ENCODE data around the gene FOXF1.

FOXF1 gene

GRCh38 chr16:86508947-86509758 lies 1.2 kb upstream of the FOXF1 start:
- POLR2A ChIA-PET = no interaction called here
- peaks cover 0 to 36% (median 21%) of the 10 kb centered on the region in 4 experiments for H3K4me1 ChIP-seq (ENCODE audit: control extremely low read depth in 1 of 4, control insufficient read depth in 4 of 4, insufficient read depth in 4 of 4, low read length in 3 of 4)
- peak; percentile 47 to 74 (median 63) for DNase-seq
- H3K36me3 ChIP-seq (ENCODE audit: control insufficient read depth in 4 of 4, insufficient read depth in 4 of 4, low read length in 3 of 4) = no peaks in the 10 kb centered on the region
- H3K27me3 ChIP-seq (replicated peaks in 2 of 5; ENCODE audit: control insufficient read depth in 4 of 5, insufficient read depth in 5 of 5, low read length in 4 of 5) = peaks cover 0 to 98% (median 61%) of the 10 kb centered on the region in 5 experiments
- peaks cover 0 to 4% (median 0%) of the 10 kb centered on the region in 5 experiments for H3K9me3 ChIP-seq (ENCODE audit: control extremely low read depth in 1 of 5, control insufficient read depth in 4 of 5, insufficient read depth in 2 of 5, low read depth in 1 of 5, low read length in 4 of 5)
- CTCF ChIA-PET = interaction anchor here (1.4 kb wide), 1 partner anchor 8 kb away, joined by 4 read pairs; no protein-coding TSS in a partner anchor
- H3K4me3 ChIP-seq (ENCODE audit: control insufficient read depth in 1 of 7, extremely low read depth in 1 of 7, insufficient read depth in 4 of 7, low read depth in 2 of 7, low read length in 6 of 7) = peak overlapping the region; percentile 41 to 76 (median 58)
- H3K27ac ChIP-seq (ENCODE audit: insufficient read depth in 1 of 2, low read depth in 1 of 2, low read length in 2 of 2, poor library complexity in 1 of 2, severe bottlenecking in 2 of 2) = no peak overlapping the region
- WGBS (ENCODE audit: insufficient coverage) = 1% methylated on average over 69 of the region's 79 CpGs

GRCh38 chr16:86509759-86510464 lies 415 bp upstream of the FOXF1 start:
- Histone ChIP-seq H3K9me3 (ENCODE audit: control extremely low read depth in 1 of 5, control insufficient read depth in 4 of 5, insufficient read depth in 2 of 5, low read depth in 1 of 5, low read length in 4 of 5) (peaks cover 0 to 4% (median 0%) of the 10 kb centered on the region in 5 experiments), H3K27me3 (replicated peaks in 2 of 5; ENCODE audit: control insufficient read depth in 4 of 5, insufficient read depth in 5 of 5, low read length in 4 of 5) (peaks cover 2 to 98% (median 53%) of the 10 kb centered on the region in 5 experiments), H3K36me3 (ENCODE audit: control insufficient read depth in 4 of 4, insufficient read depth in 4 of 4, low read length in 3 of 4) (no peaks in the 10 kb centered on the region), H3K27ac (ENCODE audit: insufficient read depth in 1 of 2, low read depth in 1 of 2, low read length in 2 of 2, poor library complexity in 1 of 2, severe bottlenecking in 2 of 2) (no peak overlapping the region), H3K4me3 (ENCODE audit: control insufficient read depth in 1 of 7, extremely low read depth in 1 of 7, insufficient read depth in 4 of 7, low read depth in 2 of 7, low read length in 6 of 7) (peak overlapping the region; percentile 41 to 76 (median 58)), H3K4me1 (ENCODE audit: control extremely low read depth in 1 of 4, control insufficient read depth in 4 of 4, insufficient read depth in 4 of 4, low read length in 3 of 4) (peaks cover 0 to 36% (median 21%) of the 10 kb centered on the region in 4 experiments)
- ChIA-PET CTCF (no interaction called here), POLR2A (no interaction called here)
- peak in 1 of 3 donors; percentile 40 for DNase-seq
- under 1% methylated on average over 59 of the region's 84 CpGs for WGBS (ENCODE audit: insufficient coverage)

- ChIA-PET POLR2A (no interaction called here), CTCF (interaction anchor here (0.7 kb wide), 1 partner anchor 9 kb away, joined by 3 read pairs; no protein-coding TSS in a partner anchor)
- H3K27me3 ChIP-seq (replicated peaks in 2 of 5; ENCODE audit: control insufficient read depth in 4 of 5, insufficient read depth in 5 of 5, low read length in 4 of 5) = peaks cover 3 to 98% (median 58%) of the 10 kb centered on the region in 5 experiments
- no peaks in the 10 kb centered on the region for H3K36me3 ChIP-seq (ENCODE audit: control insufficient read depth in 4 of 4, insufficient read depth in 4 of 4, low read length in 3 of 4)
- no peak overlapping the region for H3K27ac ChIP-seq (ENCODE audit: insufficient read depth in 1 of 2, low read depth in 1 of 2, low read length in 2 of 2, poor library complexity in 1 of 2, severe bottlenecking in 2 of 2)
- H3K9me3 ChIP-seq (ENCODE audit: control extremely low read depth in 1 of 5, control insufficient read depth in 4 of 5, insufficient read depth in 2 of 5, low read depth in 1 of 5, low read length in 4 of 5) = peaks cover 0 to 4% (median 0%) of the 10 kb centered on the region in 5 experiments
- H3K4me1 ChIP-seq (ENCODE audit: control extremely low read depth in 1 of 4, control insufficient read depth in 4 of 4, insufficient read depth in 4 of 4, low read length in 3 of 4) = peaks cover 0 to 32% (median 18%) of the 10 kb centered on the region in 4 experiments
- no peak for DNase-seq
- no peak overlapping the region for H3K4me3 ChIP-seq (ENCODE audit: control insufficient read depth in 1 of 7, extremely low read depth in 1 of 7, insufficient read depth in 4 of 7, low read depth in 2 of 7, low read length in 6 of 7)
- 22% methylated on average over 27 of the region's 44 CpGs for WGBS (ENCODE audit: insufficient coverage)
Observed at GRCh38 chr16:86511317-86512161, 1.2 kb downstream of the FOXF1 start.

- H3K27ac ChIP-seq (ENCODE audit: insufficient read depth in 1 of 2, low read depth in 1 of 2, low read length in 2 of 2, poor library complexity in 1 of 2, severe bottlenecking in 2 of 2) = no peak overlapping the region
- CTCF ChIA-PET = interaction anchor here (0.7 kb wide), 1 partner anchor 8 kb away, joined by 3 read pairs; no protein-coding TSS in a partner anchor
- peaks cover 3 to 98% (median 54%) of the 10 kb centered on the region in 5 experiments for H3K27me3 ChIP-seq (replicated peaks in 2 of 5; ENCODE audit: control insufficient read depth in 4 of 5, insufficient read depth in 5 of 5, low read length in 4 of 5)
- DNase-seq = no peak
- no peaks in the 10 kb centered on the region for H3K36me3 ChIP-seq (ENCODE audit: control insufficient read depth in 4 of 4, insufficient read depth in 4 of 4, low read length in 3 of 4)
- POLR2A ChIA-PET = interaction anchor here (0.5 kb wide), 1 partner anchor 657 kb away, joined by 4 read pairs; no protein-coding TSS in a partner anchor
- H3K4me1 ChIP-seq (ENCODE audit: control extremely low read depth in 1 of 4, control insufficient read depth in 4 of 4, insufficient read depth in 4 of 4, low read length in 3 of 4) = peaks cover 0 to 32% (median 18%) of the 10 kb centered on the region in 4 experiments
- peaks cover 0 to 4% (median 0%) of the 10 kb centered on the region in 5 experiments for H3K9me3 ChIP-seq (ENCODE audit: control extremely low read depth in 1 of 5, control insufficient read depth in 4 of 5, insufficient read depth in 2 of 5, low read depth in 1 of 5, low read length in 4 of 5)
- H3K4me3 ChIP-seq (ENCODE audit: control insufficient read depth in 1 of 7, extremely low read depth in 1 of 7, insufficient read depth in 4 of 7, low read depth in 2 of 7, low read length in 6 of 7) = no peak overlapping the region
- WGBS (ENCODE audit: insufficient coverage) = 17% methylated on average over 16 of the region's 24 CpGs
Observed at GRCh38 chr16:86512301-86512859, 2.1 kb downstream of the FOXF1 start.

GRCh38 chr16:86512860-86513470 lies 2.6 kb downstream of the FOXF1 start:
- 11% methylated on average over 25 of the region's 29 CpGs for WGBS (ENCODE audit: insufficient coverage)
- no peak for DNase-seq
- CTCF ChIA-PET = no interaction called here
- peaks cover 3 to 98% (median 52%) of the 10 kb centered on the region in 5 experiments for H3K27me3 ChIP-seq (replicated peaks in 2 of 5; ENCODE audit: control insufficient read depth in 4 of 5, insufficient read depth in 5 of 5, low read length in 4 of 5)
- H3K36me3 ChIP-seq (ENCODE audit: control insufficient read depth in 4 of 4, insufficient read depth in 4 of 4, low read length in 3 of 4) = no peaks in the 10 kb centered on the region
- POLR2A ChIA-PET = interaction anchor here (0.5 kb wide), 1 partner anchor 658 kb away, joined by 4 read pairs; no protein-coding TSS in a partner anchor
- H3K27ac ChIP-seq (ENCODE audit: insufficient read depth in 1 of 2, low read depth in 1 of 2, low read length in 2 of 2, poor library complexity in 1 of 2, severe bottlenecking in 2 of 2) = no peak overlapping the region
- H3K4me1 ChIP-seq (ENCODE audit: control extremely low read depth in 1 of 4, control insufficient read depth in 4 of 4, insufficient read depth in 4 of 4, low read length in 3 of 4) = peaks cover 0 to 31% (median 18%) of the 10 kb centered on the region in 4 experiments
- H3K9me3 ChIP-seq (ENCODE audit: control extremely low read depth in 1 of 5, control insufficient read depth in 4 of 5, insufficient read depth in 2 of 5, low read depth in 1 of 5, low read length in 4 of 5) = no peaks in the 10 kb centered on the region
- no peak overlapping the region for H3K4me3 ChIP-seq (ENCODE audit: control insufficient read depth in 1 of 7, extremely low read depth in 1 of 7, insufficient read depth in 4 of 7, low read depth in 2 of 7, low read length in 6 of 7)
